Fibroblast of mammary gland (primary cell): ENCODE results near the gene TTK.

Experiments used
- DNase-seq: peaks from one replicate; pipeline ENCODE4 v3.0.0-alpha.2; 2010; ENCODE audit warnings: low read depth
- H3K4me3 ChIP-seq: 2 replicates; pipeline ENCODE4 v1.5.1; 2011; ENCODE audit warnings: low read depth, mild to moderate bottlenecking, low read length, moderate library complexity; ENCODE audit not compliant: control insufficient read depth
- CTCF ChIP-seq: conservative IDR thresholded peaks from 2 replicates; pipeline ENCODE4 v1.5.1; 2011; ENCODE audit warnings: low read depth, low read length, inconsistent platforms; ENCODE audit not compliant: control insufficient read depth, insufficient read depth

Gene TTK

GRCh38 chr6:80015839-80016435 is 11.5 kb downstream of the TTK start:
- H3K4me3 ChIP-seq: no peak overlapping the region
- no peak for TF ChIP-seq CTCF
- no peak for DNase-seq

GRCh38 chr6:80020381-80021120 is 16.1 kb downstream of the TTK start:
- no peak overlapping the region for H3K4me3 ChIP-seq
- DNase-seq: no peak
- TF ChIP-seq CTCF: no peak

GRCh38 chr6:80021131-80021530 is 16.7 kb downstream of the TTK start:
- H3K4me3 ChIP-seq: no peak overlapping the region
- no peak for DNase-seq
- TF ChIP-seq CTCF: no peak

- DNase-seq: no peak
- no peak overlapping the region for H3K4me3 ChIP-seq
- no peak for TF ChIP-seq CTCF
Measured at GRCh38 chr6:80021591-80021990, 17.1 kb downstream of the TTK start.

- H3K4me3 ChIP-seq: no peak overlapping the region
- DNase-seq: peak; percentile 70
- TF ChIP-seq CTCF: no peak
Measured at GRCh38 chr6:80022803-80023202, 18.4 kb downstream of the TTK start.

- no peak for TF ChIP-seq CTCF
- no peak for DNase-seq
- H3K4me3 ChIP-seq: no peak overlapping the region
Measured at GRCh38 chr6:80028589-80028988, 24.1 kb downstream of the TTK start.
